GM18505 (cell line): ENCODE results near the gene DLEC1.
"Not testable (repeated sequence)": the region's sequence is repeated elsewhere in the genome, so short reads cannot be mapped to it uniquely, and the experiment has no call there.

Experiments
- ATAC-seq: cut with Tn5 transposase; IDR thresholded peaks from one replicate; pipeline ENCODE4 v1.9.1; 2021; ENCODE audit not compliant: unreplicated experiment
- POLR2A ChIP-seq: IDR thresholded peaks from 4 replicates; pipeline ENCODE4 v1.6.1; 2011; ENCODE audit warnings: borderline replicate concordance; ENCODE audit not compliant: insufficient read depth, insufficient read length; ENCODE audit errors: extremely low read depth

The DLEC1 gene

DNA sequence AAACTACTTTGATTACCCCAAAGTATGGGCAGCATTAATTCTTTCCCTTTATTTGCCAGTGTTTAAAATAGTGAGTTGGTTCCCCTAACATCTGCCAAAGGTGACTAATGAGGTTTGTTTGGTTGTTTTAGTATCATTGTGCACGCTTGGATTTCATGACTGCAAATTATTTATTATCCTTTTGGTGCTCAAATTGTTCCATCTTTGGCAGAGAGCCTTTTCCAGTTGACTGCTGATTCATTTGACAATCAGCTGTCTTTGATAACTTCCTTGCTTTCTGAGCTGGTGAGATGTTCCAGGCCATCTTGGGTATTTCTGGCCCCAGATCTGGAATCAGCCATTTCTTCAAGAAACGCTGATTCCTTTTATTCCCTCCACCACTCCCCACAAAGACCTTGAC, 8.9 kb downstream of the DLEC1 start:
- ATAC-seq, result no peak
- TF ChIP-seq POLR2A, result no peak

DNA sequence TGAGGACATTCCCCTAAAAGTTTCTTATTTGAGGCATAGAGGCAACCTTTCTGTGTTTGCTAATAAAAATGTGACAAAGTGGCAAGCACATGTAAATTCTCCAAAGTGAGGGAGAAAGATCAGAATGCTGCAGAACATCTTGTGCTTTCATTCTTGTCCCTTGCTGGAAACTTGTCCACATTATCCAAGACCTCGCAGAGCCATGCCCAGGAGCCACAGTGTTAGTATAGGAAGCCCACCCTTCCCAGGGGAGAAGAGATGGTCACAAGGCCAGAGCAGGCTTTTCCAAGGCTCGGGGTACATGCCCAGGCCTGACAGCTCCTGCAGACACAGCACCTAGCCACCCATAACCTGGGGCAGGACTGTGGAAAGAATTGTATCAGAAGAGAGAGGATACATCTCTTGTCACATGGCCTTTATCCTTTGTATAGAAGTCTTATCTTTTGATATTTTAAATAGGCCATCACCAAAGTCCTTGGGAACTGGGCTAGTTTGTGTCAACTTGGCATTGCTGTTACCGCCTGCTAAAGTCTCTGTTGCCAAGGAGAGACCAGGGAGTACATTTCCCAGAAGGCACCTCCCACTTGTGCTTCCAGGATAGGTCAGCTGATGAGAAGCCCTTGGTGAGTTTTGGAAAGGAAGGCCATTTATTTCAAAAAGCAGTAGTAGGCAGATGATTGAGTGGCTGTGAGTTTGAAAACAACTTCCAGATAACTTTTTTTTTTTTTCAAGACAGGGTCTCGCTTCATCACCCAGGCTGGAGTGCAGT, 10.5 kb downstream of the DLEC1 start:
- ATAC-seq, result no peak
- no peak for TF ChIP-seq POLR2A

DNA sequence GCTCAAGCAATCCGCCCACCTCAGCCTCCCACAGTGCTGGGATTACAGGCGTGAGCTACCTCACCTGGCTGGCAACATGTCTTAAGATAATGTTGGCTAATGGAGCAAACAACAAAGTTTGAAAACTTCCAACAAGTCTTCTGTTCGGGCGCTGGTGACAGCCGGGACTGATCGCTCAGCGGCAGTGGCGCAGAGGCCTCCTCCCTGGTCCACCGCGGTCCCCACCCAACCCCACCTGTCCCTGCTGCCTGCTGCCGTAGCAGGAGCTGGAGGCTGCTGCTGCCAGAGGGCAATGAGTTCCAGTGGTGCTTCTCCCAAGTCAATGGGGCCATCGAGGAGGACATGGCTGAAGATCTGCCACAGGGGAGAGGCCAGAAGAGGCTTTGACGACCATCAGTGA, 12.1 kb downstream of the DLEC1 start:
- TF ChIP-seq POLR2A, result no peak
- ATAC-seq, result no peak

DNA sequence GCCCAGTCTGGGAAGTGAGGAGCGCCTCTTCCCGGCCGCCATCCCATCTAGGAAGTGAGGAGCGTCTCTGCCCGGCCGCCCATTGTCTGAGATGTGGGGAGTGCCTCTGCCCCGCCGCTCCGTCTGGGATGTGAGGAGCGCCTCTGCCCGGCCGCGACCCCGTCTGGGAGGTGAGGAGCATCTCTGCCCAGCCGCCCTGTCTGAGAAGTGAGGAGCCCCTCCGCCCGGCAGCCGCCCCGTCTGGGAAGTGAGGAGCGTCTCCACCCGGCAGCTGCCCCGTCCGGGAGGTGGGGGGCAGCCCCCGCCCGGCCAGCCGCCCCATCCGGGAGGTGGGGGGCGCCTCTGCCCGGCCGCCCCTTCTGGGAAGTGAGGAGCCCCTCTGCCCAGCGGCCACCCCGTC, 14.3 kb downstream of the DLEC1 start:
- not testable (repeated sequence) for ATAC-seq

- not testable (repeated sequence) for ATAC-seq
Measured at GRCh38 chr3:38053813-38054498, 14.9 kb downstream of the DLEC1 start.

- TF ChIP-seq POLR2A, result no peak
- ATAC-seq, result no peak
Measured at GRCh38 chr3:38054499-38055001, 15.5 kb downstream of the DLEC1 start.

DNA sequence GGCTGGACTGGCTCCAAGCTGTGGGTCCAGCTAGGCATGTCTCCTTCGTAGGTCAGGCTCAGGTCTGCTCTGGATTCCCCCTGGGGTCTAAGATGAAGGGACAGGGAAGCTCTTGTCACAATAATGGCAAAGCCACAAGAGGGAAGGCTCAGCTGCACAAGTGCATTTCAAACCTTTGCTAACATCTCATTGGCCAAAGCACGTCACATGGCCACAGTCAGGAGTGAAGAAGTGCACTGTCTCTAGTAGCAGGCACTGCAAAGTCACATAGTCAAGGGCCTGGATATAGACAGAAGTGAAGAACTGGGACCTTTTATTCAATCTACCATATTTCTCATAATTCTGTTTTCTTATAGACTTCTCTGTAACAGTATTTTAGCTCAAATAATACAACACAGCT, 20.1 kb downstream of the DLEC1 start:
- no peak for TF ChIP-seq POLR2A
- ATAC-seq, result no peak

DNA sequence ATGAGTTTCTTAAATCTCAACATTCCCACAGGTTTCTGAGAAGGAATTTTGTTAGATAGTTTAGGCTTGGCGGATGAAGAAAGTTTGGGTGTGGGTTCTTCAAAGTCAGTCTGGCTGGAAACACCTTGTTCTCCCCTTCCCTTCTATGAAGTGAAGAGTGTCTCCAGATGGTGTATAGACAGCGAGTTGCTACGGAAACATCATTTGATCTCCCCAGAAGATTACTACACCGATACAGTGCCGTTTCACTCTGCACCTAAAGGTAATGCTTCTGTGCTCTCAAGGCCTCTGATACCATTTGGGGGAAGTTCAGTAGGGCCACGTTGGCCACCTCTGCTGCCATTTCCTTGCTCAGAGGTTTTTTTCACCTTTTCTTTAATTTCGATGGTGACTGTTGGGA, 20.6 kb downstream of the DLEC1 start:
- no peak for ATAC-seq
- no peak for TF ChIP-seq POLR2A

DNA sequence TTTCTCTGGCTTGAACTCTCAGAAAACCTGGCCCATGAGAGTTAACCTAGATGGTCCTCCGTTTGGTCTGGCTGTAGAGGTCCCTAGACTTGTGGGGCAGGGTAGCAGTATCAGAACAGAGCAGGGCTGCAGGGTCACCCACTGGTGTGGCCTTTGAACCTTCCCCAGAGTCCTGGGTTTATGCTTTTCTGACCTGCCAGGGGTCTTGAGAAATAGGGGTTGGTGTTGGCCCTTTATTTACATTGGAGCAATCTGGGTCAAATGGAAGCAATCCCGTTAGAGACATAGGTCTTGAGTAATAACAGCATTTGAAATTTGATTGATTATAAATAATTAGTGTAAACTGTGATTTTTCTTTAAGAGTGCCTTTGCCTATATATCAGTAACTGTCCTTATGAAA, 23.8 kb downstream of the DLEC1 start:
- ATAC-seq, result no peak
- no peak for TF ChIP-seq POLR2A

- not testable (repeated sequence) for ATAC-seq
Measured at GRCh38 chr3:38064453-38064852, 25.4 kb downstream of the DLEC1 start.

DNA sequence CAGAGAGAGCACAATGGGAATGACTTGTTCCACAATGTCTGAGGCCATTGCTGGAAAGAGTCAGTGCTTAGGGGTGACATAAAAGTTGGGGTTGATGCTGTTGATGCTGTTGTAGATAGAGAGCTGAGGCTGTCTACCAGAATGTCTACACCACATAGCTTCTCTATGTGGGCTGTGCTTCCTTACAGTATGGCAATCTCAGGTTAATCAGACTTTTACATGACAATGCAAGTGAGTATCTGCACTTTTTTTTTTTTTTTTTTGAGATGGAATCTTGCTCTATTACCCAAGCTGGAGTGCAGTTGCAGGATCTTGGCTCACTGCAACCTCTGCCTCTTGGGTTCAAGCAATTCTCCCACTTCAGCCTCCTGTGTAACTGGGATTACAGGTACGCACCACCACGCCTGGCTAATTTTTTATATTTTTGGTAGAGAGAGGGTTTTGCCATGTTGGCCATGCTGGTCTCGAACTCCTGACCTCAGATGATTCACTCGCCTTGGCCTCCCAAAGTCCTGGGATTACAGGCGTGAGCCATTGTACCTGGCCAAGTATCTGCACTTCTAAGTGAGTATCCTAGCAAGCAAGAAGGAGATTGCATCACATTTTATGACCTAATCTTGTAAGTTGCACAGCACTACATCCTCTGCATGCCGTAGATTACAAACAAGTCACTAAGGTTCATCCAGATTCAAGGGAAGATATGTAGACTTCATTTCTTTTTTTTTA, 28.7 kb downstream of the DLEC1 start:
- no peak for TF ChIP-seq POLR2A
- ATAC-seq, result no peak

GRCh38 chr3:38070013-38070412, 31.0 kb downstream of the DLEC1 start:
- no peak for TF ChIP-seq POLR2A
- no peak for ATAC-seq

GRCh38 chr3:38077073-38077472, 38.1 kb downstream of the DLEC1 start:
- not testable (repeated sequence) for ATAC-seq

GRCh38 chr3:38082296-38082695, 43.3 kb downstream of the DLEC1 start:
- ATAC-seq, result not testable (repeated sequence)

GRCh38 chr3:38083254-38083653, 44.2 kb downstream of the DLEC1 start:
- ATAC-seq, result not testable (repeated sequence)
